ENCODE measurements around the gene NAV2. TPM values are rescaled to one million over a fixed set of nuclear protein-coding genes. Genes with fewer than 3 reads are reported as not detected.

The NAV2 gene
- total RNA-seq, 1 experiment from 2014 or later, result 2.1 TPM

- Histone ChIP-seq H3K27ac (ENCODE audit: low read depth, low read length) (peak overlapping the region; percentile 26; the same call in 1 of the 2 replicates), H4K20me1 (ENCODE audit: insufficient read depth) (no peaks in the 10 kb centered on the region), H3K4me2 (ENCODE audit: low read length) (peak overlapping the region; percentile 53), H2AFZ (ENCODE audit: low read depth, low read length, poor library complexity, severe bottlenecking) (no peak overlapping the region), H3K4me1 (ENCODE audit: control insufficient read depth in 1 of 2, insufficient read depth in 2 of 2, low read length in 2 of 2) (peaks cover 17 to 37% of the 10 kb centered on the region in 2 experiments), H3K79me2 (ENCODE audit: insufficient read depth, low read length) (no peaks in the 10 kb centered on the region), H3K9ac (ENCODE audit: low read length) (no peak overlapping the region), H3K27me3 (ENCODE audit: insufficient read depth, low read length) (no peaks in the 10 kb centered on the region), H3K36me3 (ENCODE audit: control insufficient read depth in 1 of 2, insufficient read depth in 2 of 2, low read length in 2 of 2) (no peaks in the 10 kb centered on the region), H3K4me3 (replicated peaks in 1 of 2; ENCODE audit: low read depth in 1 of 2, low read length in 2 of 2) (0 out of 4 replicates have a peak overlapping the region, but pooled peaks of 1 of the 2 experiments have one; percentile 5), H3K9me2 (ENCODE audit: insufficient read depth) (no peaks in the 10 kb centered on the region; the same call in 1 of the 2 replicates), H3K9me3 (ENCODE audit: control insufficient read depth in 1 of 2, insufficient read depth in 1 of 2, low read depth in 1 of 2, low read length in 2 of 2) (no peaks in the 10 kb centered on the region)
- no TSS peak for BruUV-seq (replicated peaks)
- DNase-seq (ENCODE audit: low read depth, low spot score) (no peak), ATAC-seq (peak; percentile 79)
- POLR2A ChIA-PET, result no interaction called here
- CTCF ChIA-PET, result no interaction called here
- intact Hi-C loops (cut with micrococcal nuclease), result no loop called here
- RAD21 ChIA-PET (ENCODE audit: low non-redundant PET in 1 of 2, low total read pairs in 2 of 2, uncharacterized antibody in 2 of 2, unreplicated experiment in 2 of 2), result no interaction called here
- TF ChIP-seq MAX (IDR thresholded peaks at IDR 0.05) (no peak), ZFX (IDR thresholded peaks at IDR 0.05) (no peak), EZH2phosphoT487 (IDR thresholded peaks at IDR 0.05; ENCODE audit: borderline replicate concordance) (no peak), ZBTB33 (IDR thresholded peaks at IDR 0.05; ENCODE audit: extremely low read depth, insufficient replicate concordance, low read length) (no peak), JUND (IDR thresholded peaks at IDR 0.05) (no peak), ELF1 (IDR thresholded peaks at IDR 0.05; ENCODE audit: borderline replicate concordance, low read depth) (no peak), POLR2A (IDR thresholded peaks at IDR 0.05; ENCODE audit: borderline replicate concordance, extremely low read depth, insufficient read depth, insufficient read length) (no peak), YY1 (IDR thresholded peaks at IDR 0.05; ENCODE audit: extremely low read depth, insufficient replicate concordance, low read depth, low read length) (no peak), SP1 (IDR thresholded peaks at IDR 0.05; ENCODE audit: low read depth) (no peak), EGR1 (IDR thresholded peaks at IDR 0.05; ENCODE audit: low read depth) (no peak), TCF7L2 (IDR thresholded peaks at IDR 0.05; ENCODE audit: borderline replicate concordance, extremely low read depth, insufficient read depth, insufficient read length) (no peak), EZH2 (IDR thresholded peaks at IDR 0.05) (no peak)
- TF ChIP-seq, protein P1, sequence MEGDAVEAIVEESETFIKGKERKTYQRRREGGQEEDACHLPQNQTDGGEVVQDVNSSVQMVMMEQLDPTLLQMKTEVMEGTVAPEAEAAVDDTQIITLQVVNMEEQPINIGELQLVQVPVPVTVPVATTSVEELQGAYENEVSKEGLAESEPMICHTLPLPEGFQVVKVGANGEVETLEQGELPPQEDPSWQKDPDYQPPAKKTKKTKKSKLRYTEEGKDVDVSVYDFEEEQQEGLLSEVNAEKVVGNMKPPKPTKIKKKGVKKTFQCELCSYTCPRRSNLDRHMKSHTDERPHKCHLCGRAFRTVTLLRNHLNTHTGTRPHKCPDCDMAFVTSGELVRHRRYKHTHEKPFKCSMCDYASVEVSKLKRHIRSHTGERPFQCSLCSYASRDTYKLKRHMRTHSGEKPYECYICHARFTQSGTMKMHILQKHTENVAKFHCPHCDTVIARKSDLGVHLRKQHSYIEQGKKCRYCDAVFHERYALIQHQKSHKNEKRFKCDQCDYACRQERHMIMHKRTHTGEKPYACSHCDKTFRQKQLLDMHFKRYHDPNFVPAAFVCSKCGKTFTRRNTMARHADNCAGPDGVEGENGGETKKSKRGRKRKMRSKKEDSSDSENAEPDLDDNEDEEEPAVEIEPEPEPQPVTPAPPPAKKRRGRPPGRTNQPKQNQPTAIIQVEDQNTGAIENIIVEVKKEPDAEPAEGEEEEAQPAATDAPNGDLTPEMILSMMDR (IDR thresholded peaks at IDR 0.05 in 2 of 3, conservative IDR thresholded peaks at IDR 0.05 in 1 of 3; ENCODE audit: borderline replicate concordance in 1 of 3, insufficient read depth in 1 of 3, low read depth in 2 of 3, low read length in 2 of 3), result no peak
- TF ChIP-seq, protein P2, sequence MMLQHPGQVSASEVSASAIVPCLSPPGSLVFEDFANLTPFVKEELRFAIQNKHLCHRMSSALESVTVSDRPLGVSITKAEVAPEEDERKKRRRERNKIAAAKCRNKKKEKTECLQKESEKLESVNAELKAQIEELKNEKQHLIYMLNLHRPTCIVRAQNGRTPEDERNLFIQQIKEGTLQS (IDR thresholded peaks at IDR 0.05), result no peak
These were observed 177.7 kb downstream of the NAV2 start for GRCh38 chr11:19890308-19890707.

Data from HCT116 (cell line).